NCI-H1930 (cell line): ENCODE measurements around the gene ZNHIT1.

Experiments
- DNase-seq, 2 experiments: peaks; one replicate each; lab custom pipeline; 2025; lab: John Stamatoyannopoulos, UW

ZNHIT1 gene

GRCh38 chr7:101217388-101218235 is at the start of gene ZNHIT1, which contains the start of gene PLOD3:
ZNHIT1 (plus strand) TSS chr7:101218165; CDS start chr7:101218196, 31 bp downstream.
PLOD3 (minus strand) TSS chr7:101217581; CDS start chr7:101217274, 307 bp downstream.
- peak; percentile 98 to 100 for DNase-seq

GRCh38 chr7:101168412-101169049 is 49.4 kb upstream of the ZNHIT1 start:
- DNase-seq: no peak

- DNase-seq: no peak
Measured at GRCh38 chr7:101169110-101169837, 48.7 kb upstream of the ZNHIT1 start.

DNA sequence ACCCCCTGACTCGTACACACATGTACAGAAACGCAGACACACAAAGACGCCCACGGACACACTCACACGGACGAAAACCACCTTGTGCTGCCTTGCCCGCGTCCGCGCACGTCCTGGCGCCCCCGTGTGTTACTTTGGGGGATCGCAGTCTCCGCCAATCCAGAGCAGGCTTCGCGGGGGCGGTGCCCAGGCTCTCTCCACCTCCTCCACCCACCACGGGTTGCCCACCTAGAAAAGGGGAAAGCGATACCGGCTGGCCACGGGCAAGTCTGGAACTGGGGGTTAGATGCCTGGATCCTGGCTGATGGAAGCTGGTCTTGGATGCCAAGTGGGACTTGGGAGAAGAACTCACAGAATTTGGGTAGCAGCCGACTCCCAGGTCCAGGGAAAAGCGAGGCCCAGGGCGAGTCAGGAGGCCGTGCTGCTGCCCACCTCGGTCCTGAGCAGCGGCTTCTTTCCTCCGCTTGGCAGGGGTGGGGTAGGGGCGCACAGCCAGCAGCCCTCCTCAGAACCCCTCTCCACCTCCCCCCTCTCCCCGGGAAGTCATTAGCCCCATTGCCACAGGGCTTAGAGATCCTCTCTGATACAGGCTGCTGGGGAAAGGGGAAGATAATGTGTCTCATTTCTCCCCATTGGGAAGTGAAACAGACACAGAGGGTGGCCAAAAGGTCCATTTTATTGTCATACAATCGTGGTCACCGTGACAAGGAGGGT is 48.0 kb upstream of the ZNHIT1 start:
- peak; percentile 49 to 68 for DNase-seq

DNA sequence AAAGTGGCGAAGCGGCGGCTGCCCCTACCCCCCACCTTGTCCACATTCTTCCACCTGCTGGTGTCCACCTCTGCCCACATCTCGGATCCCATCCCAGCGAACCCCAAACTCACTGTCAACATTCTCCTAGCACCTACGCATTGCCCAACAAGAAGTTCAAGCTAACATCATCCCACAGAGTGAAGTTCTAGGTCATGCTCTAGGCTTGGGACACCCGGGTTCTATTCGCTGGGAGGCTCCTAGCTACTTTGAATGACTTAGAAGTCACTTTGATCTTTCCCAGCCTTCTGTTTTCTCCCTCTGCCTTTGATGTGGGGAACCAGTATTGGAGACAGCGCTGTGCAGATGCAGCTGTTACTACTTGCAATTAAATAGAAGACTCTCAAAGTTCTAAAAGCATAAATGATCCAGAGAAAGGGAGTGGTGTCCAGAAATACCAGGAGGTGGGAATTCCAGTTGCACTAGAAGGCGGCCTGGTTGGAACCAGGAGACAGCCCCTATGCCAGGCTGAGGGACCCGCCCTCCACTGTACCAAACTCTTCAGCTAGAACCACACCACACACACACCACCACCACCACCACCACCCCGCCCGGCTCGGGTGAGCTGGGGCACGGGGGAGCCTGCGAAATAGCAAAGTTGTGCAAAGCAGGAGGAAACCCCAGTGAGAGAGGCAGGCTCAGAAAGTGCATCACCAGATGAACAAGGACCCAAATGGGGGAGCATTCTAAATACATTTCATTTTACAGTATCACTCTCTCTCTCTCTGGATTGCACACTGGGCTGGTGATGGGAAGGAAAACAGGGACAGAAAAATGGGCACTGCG is 47.1 kb upstream of the ZNHIT1 start:
- no peak for DNase-seq

- DNase-seq: no peak
Measured at GRCh38 chr7:101171442-101171837, 46.5 kb upstream of the ZNHIT1 start.

- DNase-seq: no peak
Measured at GRCh38 chr7:101172005-101172853, 45.7 kb upstream of the ZNHIT1 start.

DNA sequence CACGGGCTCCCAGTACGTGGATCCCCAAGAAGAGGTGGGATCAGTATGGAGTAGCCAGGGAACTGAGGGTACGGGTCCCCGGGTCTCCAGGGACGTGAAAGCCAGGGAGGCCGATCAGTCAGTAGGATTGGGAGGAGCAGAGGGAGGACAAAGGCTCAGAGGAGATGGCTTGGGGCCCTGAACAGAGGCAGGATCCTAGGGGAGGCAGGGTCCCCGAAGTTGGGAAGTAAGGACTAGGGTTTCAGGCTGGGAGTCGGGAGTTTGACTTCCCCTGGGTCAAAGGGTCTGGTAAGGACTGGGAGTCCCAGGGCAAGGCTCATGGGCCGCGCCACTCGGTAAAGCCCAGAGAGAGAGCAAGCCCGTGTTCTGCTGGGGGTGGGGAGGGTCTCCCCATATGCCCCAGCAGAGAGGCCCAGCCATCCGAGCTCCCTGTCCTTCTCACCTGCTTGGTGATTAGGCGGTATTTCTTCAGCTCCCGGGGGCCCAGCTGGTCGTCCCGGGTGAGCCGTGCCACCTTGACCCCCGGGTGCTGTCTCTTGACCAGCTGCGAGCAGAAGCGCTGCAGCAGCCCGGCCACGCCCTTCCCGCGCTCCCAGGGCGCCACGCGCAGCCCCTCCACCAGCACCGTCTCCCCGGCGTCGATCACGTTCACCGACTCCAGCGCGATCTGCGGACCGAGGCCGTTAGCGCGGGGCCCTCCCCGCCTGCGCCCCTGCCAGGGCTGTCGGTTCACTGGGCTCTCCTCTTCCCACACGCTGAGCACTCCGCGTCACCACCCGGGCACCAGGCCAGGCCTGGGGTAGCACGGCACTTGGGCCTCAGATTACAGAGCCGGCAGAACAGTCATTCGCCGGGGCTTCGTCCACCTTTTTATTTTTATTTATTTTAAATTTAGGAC is 44.9 kb upstream of the ZNHIT1 start:
- no peak for DNase-seq

GRCh38 chr7:101173752-101174244 is 44.2 kb upstream of the ZNHIT1 start:
- DNase-seq: no peak

GRCh38 chr7:101174322-101174854 is 43.6 kb upstream of the ZNHIT1 start:
- DNase-seq: no peak

DNA sequence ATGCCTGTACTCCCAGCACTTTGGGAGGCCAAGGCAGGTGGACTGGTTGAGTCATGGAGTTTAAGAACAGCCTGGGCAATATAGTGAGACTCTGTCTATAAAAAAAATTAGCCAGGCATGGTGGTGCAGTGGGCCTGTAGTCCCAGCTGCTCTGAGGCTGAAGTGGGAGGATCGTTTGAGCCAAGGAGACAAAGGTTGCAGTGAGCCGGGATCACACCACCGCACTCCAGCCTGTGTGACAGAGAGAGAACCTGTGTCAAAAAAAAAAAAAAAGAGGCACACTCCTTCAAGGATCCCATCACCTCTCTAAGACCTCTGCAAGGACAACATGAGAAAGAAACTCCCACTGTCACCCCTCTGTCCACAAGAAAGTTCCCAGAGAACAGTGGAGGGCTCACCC is 42.3 kb upstream of the ZNHIT1 start:
- DNase-seq: no peak

GRCh38 chr7:101177644-101178043 is 40.3 kb upstream of the ZNHIT1 start:
- DNase-seq: no peak

- DNase-seq: no peak
Measured at GRCh38 chr7:101179117-101179516, 38.8 kb upstream of the ZNHIT1 start.

GRCh38 chr7:101179713-101180112 is 38.3 kb upstream of the ZNHIT1 start:
- DNase-seq: no peak

DNA sequence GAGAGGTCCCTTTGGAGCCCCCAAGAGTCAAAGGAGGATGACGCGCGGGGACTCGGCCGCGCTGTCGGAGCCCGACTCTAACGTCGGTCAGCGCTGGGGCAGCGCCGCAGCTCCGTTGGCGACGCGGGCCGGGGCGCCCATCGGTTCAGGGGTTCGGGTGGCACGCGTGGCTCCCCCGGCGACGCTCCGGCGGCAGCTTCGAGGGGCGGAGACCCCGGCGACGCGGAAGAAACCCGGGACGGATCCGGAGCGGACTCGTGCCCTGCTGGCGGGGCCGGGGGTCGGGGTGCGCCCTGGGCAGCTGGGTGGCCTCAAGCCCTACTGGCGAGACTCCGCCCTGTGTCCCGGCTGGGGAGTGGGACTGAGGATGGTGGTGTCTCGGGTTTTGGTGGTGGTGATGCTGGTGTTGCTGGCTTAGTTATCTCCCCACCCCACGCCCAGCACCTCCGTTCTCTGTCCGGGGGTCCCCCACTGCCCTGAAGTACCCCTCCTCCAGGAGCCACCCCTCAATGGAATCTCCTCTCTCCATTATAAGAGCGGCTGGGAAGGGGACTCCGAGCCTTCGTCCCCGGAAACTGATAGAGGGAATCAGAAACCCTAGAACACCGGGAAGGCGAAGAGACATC is 37.7 kb upstream of the ZNHIT1 start, which contains the start of gene NAT16:
Gene NAT16 (minus strand): TSS at position 164 of the 626 bp plus-strand sequence. CDS start 5,486 bp downstream, outside the sequence.
- no peak for DNase-seq

- no peak for DNase-seq
Measured at GRCh38 chr7:101185258-101185839, 32.6 kb upstream of the ZNHIT1 start.

GRCh38 chr7:101186194-101186593 is 31.8 kb upstream of the ZNHIT1 start:
- no peak for DNase-seq
